ENCODE data around the gene AKAP1.

AKAP1 gene

DNA sequence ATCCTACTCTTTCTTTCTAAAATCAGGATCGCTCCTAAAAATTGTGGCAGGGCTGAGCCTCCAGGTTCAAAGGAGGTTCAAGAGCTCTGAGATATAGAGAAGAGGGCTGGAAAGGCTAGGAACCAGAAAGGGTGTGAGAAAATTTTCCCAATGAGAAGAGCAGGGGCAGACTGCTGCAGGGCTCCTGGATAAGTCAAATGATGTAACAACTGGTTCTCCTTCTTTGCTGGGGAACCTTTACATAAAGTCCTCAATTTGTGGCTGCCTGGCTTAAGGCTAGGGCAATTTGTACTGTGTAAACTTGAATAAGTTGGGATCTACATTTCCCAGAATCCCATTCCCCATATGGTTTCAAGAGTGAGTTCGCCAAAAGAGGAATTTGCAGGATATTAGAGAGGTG is 16.3 kb upstream of the AKAP1 start:
- no peak for DNase-seq
- Histone ChIP-seq H3K27ac (no peak overlapping the region), H3K36me3 (no peaks in the 10 kb centered on the region), H3K27me3 (no peaks in the 10 kb centered on the region), H3K4me1 (peaks cover 0 to 15% (median 0%) of the 10 kb centered on the region in 4 donors), H3K9me3 (no peaks in the 10 kb centered on the region), H3K4me3 (no peak overlapping the region)
- intact Hi-C loops (cut with DNase I; ENCODE audit: low total_unique reads), result no loop called here
- TF ChIP-seq, protein P1, sequence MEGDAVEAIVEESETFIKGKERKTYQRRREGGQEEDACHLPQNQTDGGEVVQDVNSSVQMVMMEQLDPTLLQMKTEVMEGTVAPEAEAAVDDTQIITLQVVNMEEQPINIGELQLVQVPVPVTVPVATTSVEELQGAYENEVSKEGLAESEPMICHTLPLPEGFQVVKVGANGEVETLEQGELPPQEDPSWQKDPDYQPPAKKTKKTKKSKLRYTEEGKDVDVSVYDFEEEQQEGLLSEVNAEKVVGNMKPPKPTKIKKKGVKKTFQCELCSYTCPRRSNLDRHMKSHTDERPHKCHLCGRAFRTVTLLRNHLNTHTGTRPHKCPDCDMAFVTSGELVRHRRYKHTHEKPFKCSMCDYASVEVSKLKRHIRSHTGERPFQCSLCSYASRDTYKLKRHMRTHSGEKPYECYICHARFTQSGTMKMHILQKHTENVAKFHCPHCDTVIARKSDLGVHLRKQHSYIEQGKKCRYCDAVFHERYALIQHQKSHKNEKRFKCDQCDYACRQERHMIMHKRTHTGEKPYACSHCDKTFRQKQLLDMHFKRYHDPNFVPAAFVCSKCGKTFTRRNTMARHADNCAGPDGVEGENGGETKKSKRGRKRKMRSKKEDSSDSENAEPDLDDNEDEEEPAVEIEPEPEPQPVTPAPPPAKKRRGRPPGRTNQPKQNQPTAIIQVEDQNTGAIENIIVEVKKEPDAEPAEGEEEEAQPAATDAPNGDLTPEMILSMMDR (IDR thresholded peaks at IDR 0.05), result no peak

DNA sequence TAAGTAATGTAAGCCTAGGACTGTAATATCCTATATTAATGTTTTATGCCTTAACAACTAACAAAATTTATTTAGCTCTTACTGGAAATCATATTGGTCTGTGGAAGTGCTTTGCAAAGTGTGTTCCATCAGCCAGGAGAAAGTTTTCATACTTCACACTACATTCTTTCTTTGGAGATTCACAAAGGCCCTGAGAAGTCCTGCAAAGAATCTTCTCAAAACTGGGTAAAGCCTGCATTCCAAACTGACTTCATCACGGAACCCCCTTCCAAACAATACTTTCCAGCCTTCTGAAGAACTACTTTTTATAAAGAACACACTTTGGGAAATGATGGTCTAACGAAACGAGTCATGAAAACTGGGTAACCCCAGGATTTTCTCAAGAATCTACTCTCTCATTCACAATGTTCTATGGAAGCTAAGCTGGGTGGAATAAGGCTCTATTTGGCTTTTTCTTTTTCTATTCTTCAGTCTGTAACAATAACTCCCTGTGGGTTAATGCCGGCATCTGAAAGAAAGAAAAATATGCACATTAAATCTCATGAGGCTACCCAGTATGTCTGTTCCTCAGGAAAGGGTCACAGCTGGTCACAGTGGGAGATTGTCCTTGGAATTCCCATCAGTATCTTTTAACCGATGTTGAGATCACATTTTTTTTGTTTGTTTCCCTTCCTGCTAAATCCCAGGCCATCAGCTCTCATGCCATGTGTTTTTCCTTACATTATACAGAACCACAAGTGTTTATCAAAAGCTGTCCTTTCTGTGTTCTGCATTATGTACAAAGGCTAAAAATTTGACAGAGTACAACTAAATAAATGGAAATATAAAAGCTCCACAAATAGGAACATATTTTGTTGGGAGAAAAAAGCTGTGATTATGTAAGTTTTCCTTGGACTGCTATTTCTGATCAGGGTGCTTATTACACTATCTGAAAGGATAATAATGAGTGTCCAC is 12.8 kb upstream of the AKAP1 start:
- DNase-seq, result no peak
- Histone ChIP-seq H3K27me3 (no peaks in the 10 kb centered on the region), H3K9me3 (no peaks in the 10 kb centered on the region), H3K27ac (peak overlapping the region in 1 of 2 donors; percentile 32), H3K36me3 (no peaks in the 10 kb centered on the region), H3K4me3 (no peak overlapping the region), H3K4me1 (peaks cover 0 to 15% (median 0%) of the 10 kb centered on the region in 4 donors)
- TF ChIP-seq, protein P1 (IDR thresholded peaks at IDR 0.05), result no peak
- intact Hi-C loops (cut with DNase I; ENCODE audit: low total_unique reads), result loop anchor here (10.0 kb wide), 1 partner anchor 53 kb away; no protein-coding TSS in a partner anchor

DNA sequence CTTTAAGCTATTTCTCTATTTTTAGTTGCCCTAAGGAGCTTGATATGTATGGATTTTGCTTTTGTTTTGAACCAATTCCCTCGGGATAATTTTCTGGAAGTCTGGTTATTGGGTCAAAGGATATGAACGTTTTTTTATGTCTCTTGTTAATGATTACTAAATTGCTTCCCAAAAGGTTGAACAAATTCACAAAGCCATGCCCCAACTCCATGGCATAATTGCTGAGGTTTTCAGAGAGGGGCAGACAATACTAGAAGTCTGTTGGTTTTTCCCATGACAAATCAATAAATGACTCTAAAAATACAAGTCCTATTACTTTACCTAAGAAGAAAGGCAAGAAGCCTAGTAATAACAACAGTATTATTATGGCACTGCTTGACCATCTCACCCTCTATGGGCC is 11.4 kb upstream of the AKAP1 start:
- no peaks in the 10 kb centered on the region for H3K36me3 ChIP-seq
- TF ChIP-seq, protein P1 (IDR thresholded peaks at IDR 0.05), result no peak
- no peaks in the 10 kb centered on the region for H3K27me3 ChIP-seq
- H3K4me3 ChIP-seq, result no peak overlapping the region
- intact Hi-C loops (cut with DNase I; ENCODE audit: low total_unique reads), result loop anchor here (10.0 kb wide), 1 partner anchor 51 kb away; no protein-coding TSS in a partner anchor
- no peak for DNase-seq
- H3K9me3 ChIP-seq, result no peaks in the 10 kb centered on the region
- peaks cover 0 to 15% (median 0%) of the 10 kb centered on the region in 4 donors for H3K4me1 ChIP-seq
- H3K27ac ChIP-seq, result no peak overlapping the region

DNA sequence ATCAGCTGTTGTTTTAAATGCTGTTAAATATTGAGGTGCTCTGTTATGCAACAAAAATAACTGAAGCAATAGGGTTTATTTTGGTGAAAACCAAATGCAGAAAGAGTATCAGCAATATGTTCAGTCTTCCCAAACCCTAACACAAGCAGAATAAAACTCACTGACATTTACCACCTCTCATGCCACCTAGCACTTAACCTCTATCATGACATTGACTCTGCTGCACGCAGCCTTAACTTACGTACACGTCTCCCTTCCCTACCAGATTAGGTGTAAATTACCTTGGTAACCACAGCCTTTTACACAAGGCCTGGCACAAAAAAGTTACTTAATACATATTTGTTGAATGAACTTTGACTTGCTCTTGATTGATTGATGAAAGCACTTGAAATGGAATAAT is 9.9 kb upstream of the AKAP1 start:
- Histone ChIP-seq H3K4me3 (no peak overlapping the region), H3K27ac (no peak overlapping the region), H3K36me3 (no peaks in the 10 kb centered on the region), H3K9me3 (no peaks in the 10 kb centered on the region), H3K27me3 (no peaks in the 10 kb centered on the region), H3K4me1 (peaks cover 0 to 15% (median 0%) of the 10 kb centered on the region in 4 donors)
- no peak for DNase-seq
- TF ChIP-seq, protein P1 (IDR thresholded peaks at IDR 0.05), result no peak
- intact Hi-C loops (cut with DNase I; ENCODE audit: low total_unique reads), result loop anchor here (10.0 kb wide), 1 partner anchor 50 kb away; no protein-coding TSS in a partner anchor

DNA sequence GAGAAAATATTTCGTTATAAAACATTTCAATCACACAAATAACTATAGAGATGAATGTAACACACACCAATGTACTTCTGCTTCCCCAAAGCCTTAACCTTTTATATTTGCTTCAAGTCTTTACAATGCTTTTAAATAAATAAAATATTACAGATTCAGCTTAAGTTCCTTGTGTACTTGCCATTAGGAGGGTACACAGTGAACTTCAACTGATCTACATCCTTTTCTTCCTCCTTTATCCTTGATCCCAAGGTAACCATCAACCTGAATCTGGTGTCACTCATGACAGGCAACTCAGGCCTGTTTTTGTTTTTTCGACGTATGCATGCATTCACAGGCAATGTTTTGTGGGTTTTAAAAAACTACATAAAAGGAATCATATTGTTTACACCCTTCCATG is 9.3 kb upstream of the AKAP1 start:
- intact Hi-C loops (cut with DNase I; ENCODE audit: low total_unique reads), result loop anchor here (10.0 kb wide), 1 partner anchor 49 kb away; no protein-coding TSS in a partner anchor
- no peaks in the 10 kb centered on the region for H3K9me3 ChIP-seq
- peaks cover 0 to 15% (median 0%) of the 10 kb centered on the region in 4 donors for H3K4me1 ChIP-seq
- H3K27ac ChIP-seq, result no peak overlapping the region
- DNase-seq, result no peak
- H3K27me3 ChIP-seq, result no peaks in the 10 kb centered on the region
- TF ChIP-seq, protein P1 (IDR thresholded peaks at IDR 0.05), result no peak
- H3K4me3 ChIP-seq, result no peak overlapping the region
- no peaks in the 10 kb centered on the region for H3K36me3 ChIP-seq
